Measurements from ENCODE around the gene HTR4.

The HTR4 gene

DNA sequence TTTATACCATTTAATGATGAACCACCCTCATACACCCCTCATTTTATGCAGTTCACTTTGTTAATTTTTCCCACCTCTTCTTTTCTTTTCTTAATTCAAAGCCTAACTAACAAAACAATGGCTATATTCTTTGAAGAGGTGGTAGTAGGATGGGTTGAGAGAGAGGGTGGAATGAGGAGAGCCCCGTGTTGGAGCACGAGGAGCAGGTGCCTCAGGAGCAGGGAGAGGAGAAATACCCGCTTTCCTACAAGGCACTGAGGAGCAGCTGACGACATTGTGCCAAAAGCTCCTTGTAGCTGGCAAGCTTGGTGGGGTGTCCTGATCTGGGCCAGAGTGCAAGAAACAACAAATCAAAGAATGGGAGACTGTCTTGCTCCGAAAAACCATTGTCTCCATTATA lies 129.6 kb downstream of the HTR4 start:
- no peak for DNase-seq

DNA sequence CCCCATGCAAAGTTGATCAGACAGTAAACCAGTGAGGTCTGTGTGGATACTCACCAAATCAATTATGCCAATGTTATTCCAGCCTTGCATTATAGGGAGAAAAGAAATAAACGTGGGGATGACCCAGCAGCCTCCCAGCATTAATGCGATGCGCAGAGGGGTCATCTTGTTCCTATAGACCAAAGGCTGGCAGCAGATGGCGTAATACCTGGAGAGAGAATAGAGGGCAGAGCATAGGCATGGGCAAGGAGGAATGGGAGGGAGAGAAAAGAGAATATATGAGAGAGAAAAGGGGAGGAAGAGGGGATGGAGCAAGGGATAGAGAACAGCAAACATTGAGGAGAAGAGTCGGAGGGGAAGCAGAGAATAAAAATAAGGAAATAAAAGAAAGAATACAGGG lies 131.2 kb downstream of the HTR4 start:
- DNase-seq = peak; percentile 16

DNA sequence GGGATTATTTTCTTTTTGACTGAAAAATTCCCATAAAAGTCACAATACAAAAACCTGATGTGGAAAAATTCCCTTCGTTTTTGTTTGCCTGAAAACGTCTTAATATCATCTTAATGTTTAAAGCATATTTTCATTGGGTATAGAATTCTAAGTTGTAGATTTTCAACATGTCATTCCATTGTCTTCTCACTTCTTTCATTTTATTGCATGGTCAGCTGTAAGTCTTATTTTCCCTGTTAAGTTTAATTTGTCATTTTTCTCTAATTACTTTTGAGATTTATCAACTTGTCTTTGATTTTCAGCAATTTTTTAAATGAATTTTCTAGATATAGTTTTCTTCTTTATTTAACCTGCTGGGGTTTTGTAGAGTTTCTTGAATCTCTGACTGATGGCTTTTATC lies 138.9 kb downstream of the HTR4 start:
- no peak for DNase-seq

DNA sequence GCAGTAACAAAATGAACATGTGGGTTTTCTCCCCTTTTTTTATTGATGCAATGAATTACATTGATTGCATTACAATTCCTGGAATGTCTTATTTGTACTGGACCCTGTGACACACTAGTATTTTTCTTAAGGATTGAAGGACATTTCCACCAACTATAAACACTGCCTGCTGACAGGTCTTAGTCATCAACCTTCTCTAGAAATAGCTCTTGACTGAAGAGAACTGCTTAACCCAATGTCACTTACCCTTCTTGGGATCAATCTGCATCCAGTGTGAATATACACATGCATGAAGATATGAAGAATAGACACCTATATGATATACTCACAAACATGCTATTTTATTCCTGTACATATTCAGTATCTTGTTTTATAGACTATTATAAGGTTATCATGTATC lies 140.0 kb downstream of the HTR4 start:
- DNase-seq = no peak

DNA sequence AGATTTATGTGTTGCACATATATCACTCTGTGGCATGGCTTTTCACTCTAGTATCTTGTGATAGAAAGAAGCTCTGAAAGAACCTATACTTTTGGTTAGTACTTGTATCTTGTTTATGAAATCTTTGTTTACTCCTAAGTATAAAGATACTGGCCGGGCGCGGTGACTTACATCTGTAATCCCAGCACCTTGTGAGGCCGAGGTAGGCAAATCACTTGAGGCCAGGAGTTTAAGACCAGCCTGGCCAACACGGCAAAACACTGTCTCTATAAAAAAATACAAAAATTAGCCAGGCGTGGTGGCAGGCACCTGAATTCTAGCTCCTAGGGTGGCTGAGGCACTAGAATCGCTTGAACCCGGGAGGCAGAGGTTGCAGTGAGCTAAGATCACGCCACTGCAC lies 141.8 kb downstream of the HTR4 start:
- no peak for DNase-seq

DNA sequence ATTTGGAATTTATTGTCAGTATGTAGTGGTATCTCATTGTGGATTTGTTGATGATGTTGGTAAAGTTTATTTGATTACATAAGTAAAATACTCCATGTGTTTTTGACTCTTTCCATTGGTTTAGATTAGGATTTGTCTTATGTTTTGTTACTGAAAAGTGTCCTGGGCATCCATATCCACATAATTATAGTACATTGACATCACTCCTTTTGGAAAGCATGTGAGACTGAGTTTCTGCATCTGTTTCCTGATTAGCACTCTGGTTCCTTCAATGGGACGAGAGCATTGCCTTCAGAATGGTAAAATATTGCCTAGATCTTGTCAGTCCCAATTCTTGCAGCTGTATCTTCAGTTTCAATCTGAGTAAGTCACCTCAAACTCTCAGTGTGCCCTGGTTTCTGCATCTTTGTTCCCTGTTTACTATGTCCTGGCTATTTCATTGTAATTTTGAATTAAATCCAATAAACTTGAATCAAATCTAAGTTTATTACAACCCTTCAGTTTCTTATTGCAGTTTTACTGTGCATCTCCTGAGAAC lies 142.4 kb downstream of the HTR4 start:
- no peak for DNase-seq

DNA sequence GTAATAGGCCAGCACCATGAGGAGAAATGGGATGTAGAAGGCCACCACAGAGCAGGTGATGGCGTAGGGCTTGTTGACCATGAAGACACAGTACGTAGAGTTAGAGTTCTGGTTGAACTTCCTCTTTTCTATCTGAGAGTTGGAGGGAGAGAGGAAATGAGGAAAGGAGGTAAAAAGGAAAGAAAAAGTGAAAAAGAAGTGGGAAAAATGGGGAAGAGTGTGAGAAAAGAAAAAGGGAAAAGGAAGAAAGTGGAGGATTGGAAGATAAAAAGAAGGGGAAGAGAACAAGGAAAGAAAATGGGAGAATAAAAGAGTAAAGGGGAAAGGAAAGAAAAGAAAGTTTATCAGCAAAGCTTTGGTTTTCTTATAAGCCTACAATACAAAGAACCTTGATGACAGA lies 144.4 kb downstream of the HTR4 start:
- DNase-seq = no peak

DNA sequence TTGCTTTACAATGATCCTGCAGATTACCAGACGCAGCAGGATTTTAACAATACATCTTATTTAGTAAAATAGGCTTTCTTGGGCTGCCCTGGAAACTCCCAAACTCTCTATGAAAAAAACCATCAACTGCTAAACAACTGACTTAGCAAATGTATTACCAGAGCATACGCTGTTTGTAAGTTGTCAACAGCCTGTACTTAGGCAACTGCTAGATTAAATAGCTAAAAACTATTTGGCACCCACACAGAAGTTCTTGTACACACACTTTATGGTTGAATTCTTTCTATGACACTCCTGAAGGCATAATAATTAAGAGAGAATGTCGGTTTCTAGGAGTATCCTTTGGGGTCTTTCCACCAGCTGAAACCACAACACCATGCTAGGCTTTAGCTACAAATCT lies 146.7 kb downstream of the HTR4 start:
- DNase-seq = no peak

DNA sequence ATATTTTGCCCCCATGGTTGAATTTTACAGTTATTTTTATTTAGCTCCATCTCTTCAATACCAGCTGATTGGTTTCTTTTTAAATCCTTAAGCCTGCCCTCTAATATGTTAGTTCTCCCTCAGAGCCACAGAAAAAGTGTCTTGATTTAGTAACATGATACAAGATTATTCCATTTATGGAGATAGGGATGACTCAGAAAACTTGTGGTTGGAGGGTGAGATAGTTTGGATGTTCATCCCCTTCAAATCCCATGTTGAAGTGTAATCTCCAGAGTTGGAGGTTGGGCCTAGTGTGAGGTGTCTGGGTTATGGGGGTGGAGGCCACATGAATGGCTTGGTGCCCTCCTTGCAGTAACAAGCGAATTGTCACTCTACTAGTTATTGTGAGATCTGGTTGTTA lies 154.9 kb downstream of the HTR4 start:
- DNase-seq = no peak

DNA sequence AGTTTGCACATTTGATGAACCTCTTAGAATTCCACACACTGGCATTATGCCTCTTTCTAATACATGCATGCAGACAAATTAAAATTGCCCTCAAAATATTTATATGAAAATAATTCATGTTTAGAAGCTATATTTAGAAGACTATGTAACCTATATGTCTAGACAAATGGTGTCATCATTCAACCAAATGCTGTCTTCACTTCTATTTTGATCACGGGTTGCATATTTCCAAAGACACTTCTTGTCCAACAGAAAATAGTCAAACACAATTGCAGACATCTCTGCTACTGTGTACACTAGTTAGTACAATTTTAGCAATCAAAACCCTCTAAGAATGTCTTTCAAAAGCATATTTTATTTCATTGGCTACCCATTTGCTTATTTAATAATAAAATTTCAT lies 156.6 kb downstream of the HTR4 start:
- DNase-seq = no peak

DNA sequence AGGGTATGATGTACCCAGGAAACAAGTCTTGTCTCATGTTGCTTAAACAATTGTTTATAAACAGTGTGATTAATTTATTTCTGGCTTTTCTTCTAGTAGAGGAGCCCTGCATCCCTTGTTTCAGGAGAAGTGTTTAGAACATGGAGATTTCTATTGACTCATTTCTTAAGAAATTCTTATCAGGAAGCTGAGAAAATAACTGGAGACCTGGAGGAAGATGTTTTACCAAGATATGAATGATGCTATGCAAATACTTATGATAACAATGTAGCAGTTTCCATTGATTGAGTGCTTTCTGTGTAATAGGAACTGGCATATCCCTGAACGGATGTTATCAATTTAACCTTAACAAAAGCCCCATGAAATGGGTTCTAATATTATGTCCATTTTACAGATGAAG lies 162.0 kb downstream of the HTR4 start:
- no peak for DNase-seq

DNA sequence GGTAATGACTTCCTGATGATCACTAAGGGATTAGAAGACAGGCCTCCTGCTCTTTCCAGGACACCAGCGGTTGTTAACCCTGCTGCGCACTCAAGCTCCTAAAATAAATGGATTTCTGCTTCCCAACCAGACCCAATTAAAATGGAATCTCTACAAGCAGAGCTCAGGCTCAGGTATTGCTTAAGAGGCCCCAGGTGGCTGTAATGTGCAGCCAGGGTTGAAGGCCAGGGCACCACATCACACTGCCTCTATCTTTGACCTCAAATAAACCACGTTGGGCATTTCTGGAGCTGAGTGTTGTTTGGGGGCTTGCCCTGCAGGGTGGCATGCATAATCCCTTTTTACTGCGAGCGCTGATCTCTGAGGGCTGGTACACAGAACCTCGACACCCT lies 162.5 kb downstream of the HTR4 start:
- DNase-seq = peak; percentile 10

DNA sequence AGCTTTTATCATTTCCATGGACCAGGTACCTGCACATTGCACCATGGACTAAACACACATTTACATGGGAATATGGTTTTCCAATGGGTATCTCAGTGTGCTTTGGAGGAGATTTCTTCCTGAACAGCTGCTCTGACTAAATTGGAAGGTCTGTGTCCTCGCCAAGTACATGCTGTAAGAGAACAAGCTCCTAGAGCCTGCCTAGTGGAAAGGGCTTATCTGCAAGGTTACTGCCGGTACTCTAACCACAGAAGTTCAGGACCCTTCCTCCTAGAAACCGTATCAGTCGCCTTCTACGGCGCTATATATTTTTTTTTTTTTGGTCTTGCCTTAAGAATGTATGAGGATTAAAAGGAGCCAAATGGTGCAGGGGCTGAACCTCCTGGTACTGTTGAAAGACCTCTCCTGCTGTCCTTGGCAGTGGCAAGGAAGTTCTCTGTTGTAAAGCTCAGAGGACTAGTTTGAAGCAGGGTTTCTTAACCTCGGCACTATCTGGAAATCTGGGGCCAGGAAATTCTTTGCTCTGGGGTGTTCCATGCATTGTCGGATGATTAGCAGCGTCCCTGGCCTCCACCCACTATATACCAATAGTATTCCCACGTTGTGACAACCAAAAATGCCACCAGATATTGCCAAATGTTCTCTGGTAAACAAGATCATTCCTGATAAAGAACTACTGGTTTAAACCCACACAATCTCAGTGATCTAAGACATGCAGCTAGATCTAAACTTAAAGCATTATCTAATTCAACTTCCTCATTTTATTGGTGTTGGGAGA lies 163.1 kb downstream of the HTR4 start:
- peak; percentile 36 for DNase-seq

DNA sequence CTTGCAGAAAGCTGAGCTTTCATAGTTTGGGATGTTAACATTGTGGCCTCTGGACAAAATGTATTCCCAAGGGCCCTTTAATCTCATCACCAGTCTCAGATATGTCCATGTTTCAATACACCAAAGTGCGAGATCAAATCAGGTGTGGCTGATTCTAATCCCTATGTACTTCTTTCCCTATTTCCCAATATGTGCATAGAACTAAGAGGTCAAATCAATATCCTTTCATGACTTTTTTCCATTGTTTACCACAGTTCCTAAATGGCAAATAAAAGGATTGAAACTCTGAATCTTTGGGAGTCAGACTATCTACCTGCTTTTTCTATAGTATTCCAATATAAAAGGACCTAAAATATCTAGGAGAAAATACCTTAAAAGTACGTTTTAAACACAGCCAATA lies 165.6 kb downstream of the HTR4 start:
- DNase-seq = no peak

DNA sequence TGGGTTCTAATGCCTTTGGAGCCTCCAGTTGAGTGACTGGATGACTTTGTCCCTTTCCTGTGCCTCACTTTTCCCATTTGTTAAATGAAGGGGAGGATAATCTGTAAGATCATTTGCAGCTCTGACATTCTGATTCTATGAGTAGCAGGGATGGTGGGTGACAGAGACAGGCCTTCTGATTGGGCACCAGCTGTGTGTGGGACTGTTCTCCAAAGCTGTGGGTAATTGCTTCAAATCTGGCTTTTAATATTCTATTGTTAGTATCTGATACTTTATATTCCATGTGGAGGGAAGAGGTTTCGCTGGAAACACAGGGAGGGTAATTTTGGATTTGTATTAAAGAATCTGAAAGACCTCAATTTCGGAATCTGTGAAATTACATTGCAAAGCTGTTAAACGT lies 167.9 kb downstream of the HTR4 start:
- no peak for DNase-seq

DNA sequence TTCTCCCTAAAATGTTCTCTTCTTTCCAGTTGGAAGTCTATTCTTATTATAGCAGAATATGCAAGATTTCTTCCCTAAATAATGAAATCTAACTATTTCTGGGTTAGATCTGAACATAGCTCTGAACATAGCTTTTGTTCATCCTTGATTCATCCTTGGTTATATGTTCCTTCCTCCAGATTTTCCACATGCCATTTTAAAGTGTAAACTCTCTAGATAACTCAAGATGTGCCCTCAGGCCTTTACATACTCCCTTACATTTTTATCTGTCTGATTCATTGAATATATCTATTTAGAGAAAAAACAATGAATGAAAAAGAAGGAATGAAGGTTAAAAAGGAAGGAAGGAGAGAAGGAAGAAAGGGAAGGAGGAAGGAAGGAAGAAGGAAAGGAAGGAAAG lies 169.7 kb downstream of the HTR4 start:
- no peak for DNase-seq

DNA sequence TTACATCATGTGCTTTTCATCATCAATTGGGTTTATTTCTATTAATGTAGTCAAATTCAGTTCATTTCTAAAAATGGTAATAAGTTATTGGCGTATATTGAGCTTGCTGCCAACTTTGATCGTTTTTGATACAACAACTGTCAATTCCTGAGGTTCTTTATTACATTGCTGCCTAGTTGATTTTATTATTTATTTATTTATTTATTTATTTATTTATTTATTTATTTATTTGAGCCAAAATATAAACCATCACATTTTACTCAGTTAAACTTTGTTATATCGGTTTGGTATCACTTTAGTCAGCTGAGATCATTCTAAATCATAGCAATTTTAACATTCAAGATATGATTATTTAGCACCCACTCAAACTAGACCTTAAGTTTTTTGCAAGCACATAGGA lies 170.6 kb downstream of the HTR4 start:
- DNase-seq = no peak

DNA sequence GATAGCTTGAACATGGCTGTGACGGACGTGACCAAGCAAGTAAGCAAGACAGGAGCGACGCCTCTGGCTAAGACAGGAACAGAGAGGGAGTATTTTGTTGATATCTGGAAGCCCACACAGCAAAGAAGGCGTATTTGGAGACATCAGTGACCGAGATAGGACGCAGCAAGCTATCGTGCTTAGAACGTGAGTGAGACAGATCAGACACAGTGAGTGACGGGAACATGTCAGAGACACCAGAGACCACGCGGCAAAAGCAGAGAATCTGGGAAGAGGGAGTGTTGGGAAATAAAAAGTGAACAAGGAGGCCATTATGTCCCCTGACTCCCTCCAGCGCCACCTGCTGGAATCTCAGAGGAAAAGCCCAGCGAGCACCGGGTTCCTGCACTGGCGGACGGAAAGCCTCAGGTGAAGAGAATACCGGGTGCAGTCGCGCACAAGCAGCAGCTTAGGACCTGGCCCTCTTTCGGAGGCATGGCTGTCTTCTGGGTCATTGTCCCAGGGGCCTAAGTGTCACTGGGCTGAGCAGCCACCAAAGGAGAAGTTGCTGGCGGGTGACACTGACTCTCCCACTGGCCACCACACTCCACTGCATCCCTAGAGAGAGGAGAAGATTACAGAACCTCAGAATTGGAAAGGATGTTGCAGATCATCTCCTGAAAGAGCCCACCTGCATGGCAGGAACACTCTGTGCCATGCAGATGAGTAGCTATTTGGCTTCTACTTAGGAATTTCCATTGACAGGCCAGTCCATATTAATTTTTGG lies 171.4 kb downstream of the HTR4 start:
- DNase-seq = peak; percentile 79

DNA sequence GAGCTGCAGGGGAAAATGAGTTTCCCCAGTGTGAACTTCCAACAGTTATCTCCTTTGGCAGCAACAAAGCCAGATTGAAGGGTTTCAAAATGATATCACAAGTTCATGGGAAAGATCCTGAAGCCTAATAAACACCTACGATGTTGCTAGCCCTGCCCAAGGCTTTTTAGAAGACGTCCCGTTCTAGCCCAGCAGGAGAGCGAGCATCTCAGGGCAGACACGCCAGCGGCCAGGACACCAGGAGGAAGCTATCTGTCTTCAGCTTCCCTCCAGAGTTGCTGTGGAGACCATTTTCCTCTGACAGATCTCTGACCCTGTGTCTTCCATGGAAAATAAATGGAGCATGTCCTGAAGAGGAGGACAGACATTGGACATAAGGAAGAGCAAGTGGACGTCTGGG lies 172.1 kb downstream of the HTR4 start:
- DNase-seq = no peak

DNA sequence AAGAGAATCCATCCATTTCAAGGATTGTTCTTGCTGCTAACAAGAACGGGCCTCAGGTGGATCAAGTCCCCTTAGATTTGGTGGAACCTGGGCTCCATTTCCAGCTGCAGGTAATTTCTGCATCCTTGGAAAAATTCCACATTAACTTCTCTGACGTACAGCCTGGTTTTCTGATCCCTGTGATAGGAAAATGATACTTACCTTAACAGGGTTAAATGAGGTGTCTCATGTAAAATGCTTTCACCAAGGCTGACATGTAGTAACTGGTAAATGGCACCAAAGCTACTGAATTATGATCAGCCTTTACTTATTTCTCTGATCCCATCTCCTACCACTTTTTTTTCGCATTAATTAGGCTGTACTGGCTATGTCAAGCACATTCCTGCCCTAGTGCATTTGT lies 176.9 kb downstream of the HTR4 start:
- DNase-seq = no peak

DNA sequence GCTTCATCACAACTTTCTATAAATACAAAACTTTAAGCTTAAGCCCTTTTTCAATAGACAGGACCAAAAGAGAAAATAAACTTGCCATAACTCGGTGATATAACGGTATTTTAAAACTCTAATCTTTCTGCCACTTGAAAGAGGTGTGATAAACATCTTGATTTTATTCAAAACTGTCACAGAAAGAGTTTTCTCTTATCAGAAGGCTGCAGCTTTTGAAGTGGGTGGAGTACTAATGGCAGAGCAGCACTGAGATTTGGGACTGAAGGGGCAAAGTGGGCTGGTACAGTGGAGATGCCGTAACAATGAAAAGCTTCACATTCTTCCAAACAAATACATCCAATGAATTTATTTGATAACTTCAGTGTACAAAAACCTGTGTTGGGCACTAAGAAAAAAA lies 178.0 kb downstream of the HTR4 start:
- no peak for DNase-seq

DNA sequence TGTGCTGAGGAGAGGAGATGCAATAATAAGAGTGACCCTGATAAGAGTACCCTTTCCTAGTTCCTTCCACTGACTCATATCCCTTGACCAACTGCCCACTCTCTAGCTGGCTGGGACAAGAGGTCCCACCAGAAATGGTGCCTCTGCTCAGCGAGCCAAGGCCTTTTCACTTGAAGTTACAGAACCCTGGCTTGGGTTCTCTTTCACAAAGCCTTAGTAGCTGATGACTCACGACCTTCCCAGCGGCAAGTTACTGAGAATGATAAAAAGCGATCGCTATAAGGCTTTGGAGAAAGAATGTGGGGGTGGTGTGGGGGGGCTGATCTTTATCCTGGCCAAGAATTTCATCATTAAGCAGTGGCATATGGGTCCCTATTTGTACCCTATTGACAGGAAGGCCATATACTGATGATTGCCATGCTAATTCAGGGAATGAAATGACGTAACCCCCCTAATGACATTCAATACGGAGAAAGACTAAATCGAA lies 180.3 kb downstream of the HTR4 start:
- DNase-seq = no peak

DNA sequence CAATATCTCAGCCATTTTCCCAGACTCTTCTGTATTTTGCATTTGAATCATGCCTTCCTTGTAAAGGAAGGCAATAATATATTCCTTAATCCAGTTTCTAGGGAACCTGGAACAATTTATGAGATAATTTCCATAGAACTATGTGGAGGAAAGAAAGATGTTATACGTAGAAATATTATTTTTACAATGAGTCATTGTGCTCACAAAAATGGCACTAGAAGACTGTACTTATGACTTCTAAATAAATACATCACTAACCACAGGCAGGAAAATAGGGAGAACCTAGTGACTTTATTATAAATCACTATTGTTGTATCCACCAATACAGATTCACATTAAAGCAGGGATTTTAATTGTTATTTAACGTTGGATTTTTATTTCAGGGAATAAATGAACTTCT lies 182.9 kb downstream of the HTR4 start:
- no peak for DNase-seq

DNA sequence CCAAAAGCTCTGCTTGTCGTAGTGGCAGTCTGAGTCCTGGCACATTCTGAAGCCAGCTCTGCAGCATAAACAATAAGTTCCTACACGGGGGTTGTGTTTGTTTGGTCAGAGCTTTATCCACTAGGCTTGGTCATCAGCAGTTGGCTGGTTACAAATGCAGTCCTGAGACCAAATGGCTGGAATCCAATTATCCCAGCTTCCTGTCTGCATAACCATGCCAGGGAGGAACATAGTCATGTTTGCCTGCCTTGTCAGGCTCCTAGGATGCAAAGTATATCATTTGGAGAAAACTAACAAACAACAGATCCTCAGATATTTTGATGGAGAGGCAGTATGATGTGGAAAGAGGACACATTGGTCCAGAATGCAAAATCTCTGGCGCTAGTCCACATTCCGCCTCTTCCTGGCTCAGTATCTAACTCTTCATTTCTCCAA lies 184.8 kb downstream of the HTR4 start:
- DNase-seq = no peak

All from hematopoietic multipotent progenitor cell treated with erythropoietin and hydrocortisone succinate and interleukin-3 and kit ligand, for 6 days (in vitro differentiated cells).